K562 (cell line): Measurements from ENCODE around the gene PDZD2. TPM values are rescaled to one million over a fixed set of nuclear protein-coding genes. Genes with fewer than 3 reads are reported as not detected.

Source experiments
- ATAC-seq: fragments of 200-7000 bp; cut with Tn5 transposase; 3 replicates; pipeline ENCODE4 v1.9.1; 2020; ENCODE audit warnings: moderate library complexity
- BruUV-seq: library from RNA; stranded (reverse); fragments of 400-500 nt; replicated peaks from 2 replicates; lab custom pipeline; 2021; lab: Mats Ljungman, UMichigan
- CTCF ChIA-PET: fragments of 300-600 bp; formaldehyde crosslinking; extraction: SDS; loops from one replicate; lab custom pipeline; 2021; ENCODE audit warnings: low intra/inter-chr PET ratio; lab: Yijun Ruan, JAX
- POLR2A ChIA-PET: fragments of 300-600, 350-650 bp; sonication (Branson Sonifier 250); formaldehyde crosslinking; extraction: SDS; loops from one replicate; lab custom pipeline; 2021; ENCODE audit warnings: antibody characterized with exemption, inconsistent platforms; lab: Yijun Ruan, JAX
- DNase-seq, 4 experiments: peaks; one replicate each; pipeline versions ENCODE4 v3.0.0 to v3.0.0-alpha.2; 2011 to 2018; ENCODE audit warnings: low spot score in 3 of 4, mixed read lengths in 3 of 4; ENCODE audit errors: extremely low read depth in 1 of 4
- FAIRE-seq: peaks from 2 replicates; lab custom pipeline; 2011; peaks lifted over from hg19 to GRCh38; lab: Jason Lieb, UNC
- H2AFZ ChIP-seq: 2 replicates; pipeline ENCODE4 v1.6.0; 2011; ENCODE audit warnings: low read depth, low read length, control low read depth, inconsistent platforms
- H3K27ac ChIP-seq: fragments of 200-600 bp; 3 replicates; pipeline ENCODE4 v1.8.0; 2011; ENCODE audit warnings: low read depth, mild to moderate bottlenecking, control low read depth, inconsistent platforms, low read length, moderate library complexity, mixed read lengths; ENCODE audit errors: extremely low read depth
- H3K27me3 ChIP-seq, 2 experiments: fragments of 300-600 bp in 1 of 2; 2 replicates in 1 of 2; 3 replicates in 1 of 2; pipeline versions ENCODE4 v1.6.0 to v1.8.0; 2011; ENCODE audit warnings: inconsistent platforms in 2 of 2, low read length in 2 of 2, mild to moderate bottlenecking in 1 of 2, mixed read lengths in 1 of 2, moderate library complexity in 1 of 2; ENCODE audit not compliant: control insufficient read depth in 2 of 2, insufficient read depth in 2 of 2
- H3K36me3 ChIP-seq: fragments of 300-600 bp; 3 replicates; pipeline ENCODE4 v1.8.0; 2011; ENCODE audit warnings: mild to moderate bottlenecking, low read length, inconsistent platforms; ENCODE audit not compliant: control insufficient read depth, insufficient read depth
- H3K4me1 ChIP-seq, 2 experiments: fragments of 200-600 bp in 1 of 2; replicated peaks in 1 of 2; 2 replicates in 1 of 2; 3 replicates in 1 of 2; pipeline versions ENCODE4 v1.5.1 to v1.8.0; 2011; ENCODE audit warnings: inconsistent platforms in 2 of 2, low read length in 2 of 2, mild to moderate bottlenecking in 1 of 2, mixed read lengths in 1 of 2, moderate library complexity in 1 of 2; ENCODE audit not compliant: control insufficient read depth in 2 of 2, insufficient read depth in 2 of 2
- H3K4me2 ChIP-seq: 2 replicates; pipeline ENCODE4 v1.6.1; 2011; ENCODE audit warnings: low read length, control low read depth, inconsistent platforms, mixed read lengths; ENCODE audit not compliant: insufficient read depth
- H3K4me3 ChIP-seq: fragments of 200-600 bp; sonication (generic), shearing (Covaris generic); 2 replicates; pipeline ENCODE4 v1.5.1; 2016; ENCODE audit warnings: control low read depth, inconsistent platforms
- H3K79me2 ChIP-seq: fragments of 200-600 bp; 3 replicates; pipeline ENCODE4 v1.8.0; 2011; ENCODE audit warnings: low read length, inconsistent platforms; ENCODE audit not compliant: control insufficient read depth, insufficient read depth
- H3K9ac ChIP-seq, 2 experiments: 2 replicates each; pipeline versions ENCODE4 v1.6.0 to v1.6.1; 2011; ENCODE audit warnings: low read depth in 2 of 2, low read length in 2 of 2, control low read depth in 1 of 2, inconsistent platforms in 1 of 2, mild to moderate bottlenecking in 1 of 2, mixed read lengths in 1 of 2; ENCODE audit not compliant: insufficient read depth in 1 of 2
- H3K9me1 ChIP-seq: one replicate; pipeline ENCODE4 v1.6.0; 2011; ENCODE audit warnings: inconsistent platforms, mild to moderate bottlenecking, low read length, moderate library complexity; ENCODE audit not compliant: control insufficient read depth, insufficient read depth
- H3K9me3 ChIP-seq: replicated peaks from 2 replicates; pipeline ENCODE4 v1.5.1; 2011; ENCODE audit warnings: low read depth, low read length, inconsistent platforms; ENCODE audit not compliant: control insufficient read depth, insufficient read depth
- H4K20me1 ChIP-seq: replicated peaks from 2 replicates; pipeline ENCODE4 v1.6.1; 2011; ENCODE audit warnings: low read length, inconsistent platforms, mixed read lengths; ENCODE audit not compliant: control insufficient read depth, insufficient read depth
- ARID3B ChIP-seq: fragments of 250-450 bp; sonication (Bioruptor Pico); IDR thresholded peaks from 2 replicates; pipeline ENCODE4 v1.4.0; 2020; ENCODE audit warnings: borderline replicate concordance
- CEBPG ChIP-seq, 3 experiments: fragments of 200-800 bp in 1 of 3; sonication (Bioruptor generic) in 1 of 3; sonication (generic) in 1 of 3; formaldehyde crosslinking in 1 of 3; IDR thresholded peaks in 2 of 3; conservative IDR thresholded peaks in 1 of 3; 2 replicates each; pipeline versions ENCODE4 v1.6.1 to v1.8.0; 2016 to 2022; ENCODE audit warnings: missing compliant biosample characterization in 2 of 3, missing genetic modification characterization in 2 of 3, mild to moderate bottlenecking in 1 of 3, missing genetic modification reagents in 1 of 3
- CTBP1 ChIP-seq: fragments of 450-650 bp; IDR thresholded peaks from 2 replicates; pipeline ENCODE4 v1.6.1; 2016; ENCODE audit warnings: borderline replicate concordance
- DNMT1 ChIP-seq: fragments of 450-650 bp; IDR thresholded peaks from 2 replicates; pipeline ENCODE4 v1.6.1; 2016; ENCODE audit warnings: antibody characterized with exemption, mild to moderate bottlenecking
- DPF2 ChIP-seq: fragments of 450-650 bp; IDR thresholded peaks from 2 replicates; pipeline ENCODE4 v1.6.1; 2016
- KLF10 ChIP-seq: fragments of 250-450 bp; sonication (Bioruptor Pico); IDR thresholded peaks from 2 replicates; pipeline ENCODE4 v1.6.1; 2021; ENCODE audit warnings: matching md5 sums
- MAZ ChIP-seq, 2 experiments: fragments of 450-650 bp in 1 of 2; sonication (generic) in 1 of 2; formaldehyde crosslinking; IDR thresholded peaks in 1 of 2; conservative IDR thresholded peaks in 1 of 2; 2 replicates each; pipeline versions ENCODE4 v1.4.0 to v1.5.0; 2020; ENCODE audit warnings: mild to moderate bottlenecking in 1 of 2, missing genetic modification reagents in 1 of 2
- MEIS2 ChIP-seq: fragments of 450-650 bp; IDR thresholded peaks from 2 replicates; pipeline ENCODE4 v1.6.1; 2014; ENCODE audit warnings: mild to moderate bottlenecking; ENCODE audit not compliant: partially characterized antibody
- NFE2 ChIP-seq: IDR thresholded peaks from 2 replicates; pipeline ENCODE4 v1.6.1; 2014; ENCODE audit warnings: antibody characterized with exemption, low read depth
- NR2C2 ChIP-seq, 2 experiments: fragments of 200-800 bp in 1 of 2; sonication (Bioruptor generic) in 1 of 2; sonication (generic) in 1 of 2; formaldehyde crosslinking in 1 of 2; IDR thresholded peaks; 2 replicates each; pipeline versions ENCODE4 v1.6.1 to v1.8.0; 2016 to 2022; ENCODE audit warnings: mild to moderate bottlenecking in 1 of 2, missing compliant biosample characterization in 1 of 2, missing genetic modification characterization in 1 of 2, missing genetic modification reagents in 1 of 2
- PML ChIP-seq: IDR thresholded peaks from 2 replicates; pipeline ENCODE4 v1.6.1; 2012; ENCODE audit warnings: low read length, inconsistent platforms
- RFX1 ChIP-seq: fragments of 450-650 bp; IDR thresholded peaks from 2 replicates; pipeline ENCODE4 v1.6.1; 2016; ENCODE audit warnings: mild to moderate bottlenecking, moderate library complexity
- SMC3 ChIP-seq: conservative IDR thresholded peaks from 2 replicates; pipeline ENCODE4 v1.6.1; 2011; ENCODE audit warnings: low read depth, low read length, improper control_type of control experiment; ENCODE audit not compliant: insufficient read depth
- SNAPC5 ChIP-seq: fragments of 250-450 bp; sonication (Bioruptor Pico); IDR thresholded peaks from 2 replicates; pipeline ENCODE4 v1.8.0; 2021; ENCODE audit warnings: moderate library complexity, mild to moderate bottlenecking, inconsistent platforms
- SRSF9 ChIP-seq: fragments of 200-400 bp; formaldehyde crosslinking; IDR thresholded peaks from 2 replicates; pipeline ENCODE4 v1.6.1; 2017; ENCODE audit warnings: low read depth, low read length, borderline replicate concordance
- STAT5A ChIP-seq: IDR thresholded peaks from 2 replicates; pipeline ENCODE4 v1.6.1; 2012; ENCODE audit warnings: low read length, inconsistent platforms, borderline replicate concordance
- TCF7 ChIP-seq: sonication (generic); IDR thresholded peaks from 2 replicates; pipeline ENCODE4 v1.6.1; 2016; ENCODE audit warnings: antibody characterized with exemption, borderline replicate concordance
- ZBTB43 ChIP-seq: sonication (generic); formaldehyde crosslinking; IDR thresholded peaks from 2 replicates; pipeline ENCODE4 v1.8.0; 2023; ENCODE audit warnings: mild to moderate bottlenecking, missing genetic modification reagents
- ZFP36 ChIP-seq: fragments of 150-350 bp; IDR thresholded peaks from 2 replicates; pipeline ENCODE4 v1.6.1; 2018; ENCODE audit warnings: low read length, low read depth; ENCODE audit not compliant: partially characterized antibody
- ZNF644 ChIP-seq: fragments of 200-800 bp; sonication (Bioruptor generic); IDR thresholded peaks from 2 replicates; pipeline ENCODE4 v1.6.1; 2016; ENCODE audit warnings: low read depth, missing genetic modification characterization, missing compliant biosample characterization
- ZNF668 ChIP-seq: fragments of 250-450 bp; sonication (Bioruptor Pico); IDR thresholded peaks from 2 replicates; pipeline ENCODE4 v1.8.0; 2022; ENCODE audit warnings: mild to moderate bottlenecking, inconsistent platforms
- WGBS: fragments of 100-300 bp; shearing (Covaris generic); methylation state at CpG from one replicate; pipeline ENCODE4 v1.1.6; 2016; ENCODE audit warnings: low coverage, mixed read lengths; ENCODE audit not compliant: insufficient coverage; ENCODE audit errors: missing lambda C conversion rate; 5-methylcytosine and 5-hydroxymethylcytosine counted together
- in situ Hi-C: fragments of 300-500 bp; cut with MboI; formaldehyde crosslinking; loops from 4 replicates; pipeline ENCODE4 v1.15.0; 2018; ENCODE audit warnings: inconsistent platforms, mixed read lengths
- intact Hi-C: fragments of 100-400 bp; cut with micrococcal nuclease; formaldehyde crosslinking; loops from 2 replicates; pipeline ENCODE4 v1.14.2; 2022
- polyA plus RNA-seq, 8 experiments: library from polyadenylated mRNA; depleted of rRNA in 4 of 8; stranded (reverse) in 5 of 8; unstranded in 3 of 8; fragments of >200 nt; fragmentation: Nextera tagmentation in 2 of 8; fragmentation: Illumina TruSeq in 1 of 8; extraction: Ambion mirVana in 2 of 8; extraction: Trizol in 1 of 8; gene quantifications; 2 replicates each; pipeline versions ENCODE4 v1.2.1 to v1.2.3, GENCODE V29; 2011 to 2014; ENCODE audit warnings: inconsistent platforms in 1 of 8, missing spikeins in 1 of 8
- total RNA-seq, 7 experiments: library from RNA; depleted of rRNA in 6 of 7; stranded (reverse); fragments of >200 nt in 6 of 7; fragmentation: Illumina TruSeq in 2 of 7; extraction: Trizol in 2 of 7; gene quantifications; 2 replicates each; pipeline versions ENCODE4 v1.2.1 to v1.2.3, GENCODE V29; 2011 to 2021; ENCODE audit warnings: low replicate concordance in 1 of 7

Gene PDZD2
- total and polyA plus RNA-seq, 9 of the 15 experiments (the other 6 are each of a cell fraction or from before 2014, with no cell fraction given): 0.02 to 0.08 (median 0.04) TPM; not detected in 6

- in situ Hi-C loops: no loop called here
- Histone ChIP-seq H3K4me3 (no peak overlapping the region), H3K79me2 (peaks cover 96% of the 10 kb centered on the region), H4K20me1 (peaks cover 33% of the 10 kb centered on the region), H3K27me3 (no peaks in the 10 kb centered on the region), H3K9me3 (no peaks in the 10 kb centered on the region), H3K36me3 (peaks cover 63% of the 10 kb centered on the region), H3K27ac (no peak overlapping the region), H2AFZ (no peak overlapping the region), H3K9me1 (peaks cover 3% of the 10 kb centered on the region), H3K4me1 (peaks cover 0 to 4% of the 10 kb centered on the region in 2 experiments; a peak in 3 of 5 replicates), H3K4me2 (no peak overlapping the region), H3K9ac (no peak overlapping the region)
- BruUV-seq: no TSS peak
- WGBS: 38% methylated on average over 4 of the region's 4 CpGs
- peak; percentile 74 for ATAC-seq
- intact Hi-C loops: no loop called here
- DNase-seq: peak; percentile 53 to 61 (median 60)
- peak; percentile 74 for FAIRE-seq
- ChIA-PET CTCF (no interaction called here), POLR2A (interaction anchor here (0.6 to 2.0 kb wide), 4 partner anchors 9 to 17 kb away, joined by 3 to 7 read pairs (median 4); no protein-coding TSS in a partner anchor)
- TF ChIP-seq STAT5A: peak; percentile 47; the same call in 1 of the 2 replicates
- TF ChIP-seq PML: peak; percentile 40; the same call in 1 of the 2 replicates
- no peak for TF ChIP-seq NR2C2 (CRISPR knock-in tag; IDR thresholded peaks at IDR 0.05)
- TF ChIP-seq NR2C2 (tag; IDR thresholded peaks at IDR 0.05): no peak
- no peak for TF ChIP-seq SNAPC5 (CRISPR knock-in tag)
- no peak for TF ChIP-seq ZNF668 (CRISPR knock-in tag)
- TF ChIP-seq ZNF644: no peak
- no peak for TF ChIP-seq SMC3
- TF ChIP-seq SRSF9: no peak
- no peak for TF ChIP-seq KLF10
- TF ChIP-seq MEIS2: peak; percentile 6
- no peak for TF ChIP-seq ZBTB43
- peak; percentile 31; the same call in 1 of the 2 replicates for TF ChIP-seq DPF2
- TF ChIP-seq RFX1: peak; percentile 73
- TF ChIP-seq TCF7: no peak
- no peak for TF ChIP-seq NFE2
- 0 out of 2 replicates have a peak, but pooled peaks have one; percentile 16 for TF ChIP-seq CTBP1
- peak; percentile 64; the same call in 1 of the 2 replicates for TF ChIP-seq CEBPG (CRISPR knock-in tag; IDR thresholded peaks at IDR 0.05)
- TF ChIP-seq CEBPG (tag; conservative IDR thresholded peaks at IDR 0.05 in 1 of 2, IDR thresholded peaks at IDR 0.05 in 1 of 2): peak in 1 of 2 experiments; percentile 37; a peak in 1 of 4 replicates
- no peak for TF ChIP-seq DNMT1
- TF ChIP-seq ZFP36: peak; percentile 53
- no peak for TF ChIP-seq MAZ (CRISPR knock-in tag; conservative IDR thresholded peaks at IDR 0.05 in 1 of 2, IDR thresholded peaks at IDR 0.05 in 1 of 2)
- no peak for TF ChIP-seq ARID3B
Observed at GRCh38 chr5:32147959-32148358, 509.0 kb downstream of the PDZD2 start.
